Measurements from ENCODE around the gene INPP4A.
A peak's percentile ranks its signal among the peaks of the same experiment; 100 is the strongest.
"Not testable (repeated sequence)": the region's sequence is repeated elsewhere in the genome, so short reads cannot be mapped to it uniquely, and the experiment has no call there.

INPP4A gene

DNA sequence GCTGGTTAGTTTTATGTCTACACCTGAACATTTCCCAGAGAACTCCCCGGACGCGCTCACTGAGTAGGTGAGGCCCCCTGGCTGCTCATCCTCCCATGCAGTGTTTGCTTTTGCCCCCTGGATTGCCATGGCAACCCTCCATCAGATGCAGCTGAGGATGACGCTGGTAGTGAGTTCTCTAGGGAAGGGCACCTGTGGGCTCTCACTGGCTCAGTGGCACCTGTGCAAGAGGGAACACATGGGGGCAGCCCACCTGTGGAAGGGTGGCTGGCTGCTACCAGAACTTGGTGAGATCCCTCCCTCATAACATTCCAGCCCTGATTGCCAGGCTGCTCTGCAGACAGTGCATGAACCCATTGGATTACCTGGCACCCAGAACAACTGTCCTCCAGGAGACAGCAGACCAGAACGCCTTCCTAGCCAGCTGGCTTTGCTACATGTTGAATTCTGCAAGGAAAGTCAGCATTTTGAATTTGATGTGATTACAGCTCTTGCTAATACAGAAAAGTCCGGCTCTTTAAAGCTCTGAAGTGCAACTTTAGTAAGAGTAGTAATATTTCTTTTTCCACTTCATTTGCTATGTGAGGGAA, 142.0 kb downstream of the INPP4A start:
- no peak for DNase-seq (ENCODE audit: low read depth in 2 of 2)

DNA sequence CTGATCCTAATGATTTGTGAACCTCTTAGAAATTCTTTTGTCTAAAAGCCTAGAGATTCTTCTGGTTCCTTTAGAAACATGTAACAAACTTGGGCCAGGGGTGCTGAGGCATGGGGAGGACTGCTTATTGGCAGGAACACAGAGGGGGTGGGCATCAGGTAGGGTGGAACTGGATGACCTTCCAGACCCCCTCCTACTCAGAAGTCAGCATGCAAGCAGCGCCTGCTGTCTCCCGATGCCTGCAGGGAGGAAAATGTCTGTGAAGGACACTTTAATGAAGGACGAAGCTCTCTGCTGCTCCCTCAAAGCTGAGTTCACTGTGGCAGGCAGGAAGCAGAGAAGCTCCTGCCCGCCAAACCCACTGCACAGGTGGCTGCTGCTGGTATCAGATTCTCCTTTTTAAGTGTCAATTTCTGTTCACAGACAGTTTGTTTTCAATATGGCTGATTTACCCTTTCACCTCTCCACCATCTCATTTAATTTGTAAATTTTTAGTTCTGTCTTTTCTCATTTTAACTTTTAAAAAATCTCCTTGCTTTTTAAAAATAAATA, 144.3 kb downstream of the INPP4A start:
- no peak for DNase-seq (ENCODE audit: low read depth in 2 of 2)

GRCh38 chr2:98589489-98589888, 144.8 kb downstream of the INPP4A start:
- no peak for DNase-seq (ENCODE audit: low read depth in 2 of 2)

DNA sequence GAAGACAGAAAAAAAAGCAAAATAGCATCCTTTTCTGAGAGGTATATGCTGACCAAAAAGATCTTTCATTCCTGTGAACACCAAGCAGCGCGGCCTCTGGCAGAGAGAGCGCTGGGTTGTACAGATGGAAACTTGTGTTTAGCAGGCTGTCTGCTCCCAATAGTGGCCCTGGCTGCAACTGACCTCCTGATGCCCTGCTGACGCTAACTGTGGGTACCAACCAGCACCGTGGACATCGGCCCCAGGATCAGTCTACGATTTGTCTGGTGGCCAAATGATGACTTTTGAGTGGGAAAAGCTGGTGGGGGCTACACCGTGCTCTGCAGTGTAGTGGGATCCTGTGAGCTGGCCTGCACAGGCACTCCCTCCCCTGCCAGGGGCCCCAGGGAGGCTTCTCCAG, 147.9 kb downstream of the INPP4A start:
- DNase-seq (ENCODE audit: low read depth in 2 of 2), result no peak

DNA sequence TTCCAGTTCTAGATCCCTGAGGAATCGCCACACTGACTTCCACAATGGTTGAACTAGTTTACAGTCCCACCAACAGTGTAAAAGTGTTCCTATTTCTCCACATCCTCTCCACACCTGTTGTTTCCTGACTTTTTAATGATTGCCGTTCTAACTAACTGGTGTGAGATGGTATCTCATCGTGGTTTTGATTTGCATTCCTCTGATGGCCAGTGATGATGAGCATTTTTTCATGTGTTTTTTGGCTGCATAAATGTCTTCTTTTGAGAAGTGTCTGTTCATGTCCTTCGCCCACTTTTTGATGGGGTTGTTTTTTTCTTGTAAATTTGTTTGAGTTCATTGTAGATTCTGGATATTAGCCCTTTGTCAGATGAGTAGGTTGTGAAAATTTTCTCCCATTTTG, 150.0 kb downstream of the INPP4A start:
- not testable (repeated sequence) for DNase-seq (ENCODE audit: low read depth in 2 of 2)

- no peak for DNase-seq (ENCODE audit: low read depth in 2 of 2)
Measured at GRCh38 chr2:98598781-98599428, 154.2 kb downstream of the INPP4A start.

DNA sequence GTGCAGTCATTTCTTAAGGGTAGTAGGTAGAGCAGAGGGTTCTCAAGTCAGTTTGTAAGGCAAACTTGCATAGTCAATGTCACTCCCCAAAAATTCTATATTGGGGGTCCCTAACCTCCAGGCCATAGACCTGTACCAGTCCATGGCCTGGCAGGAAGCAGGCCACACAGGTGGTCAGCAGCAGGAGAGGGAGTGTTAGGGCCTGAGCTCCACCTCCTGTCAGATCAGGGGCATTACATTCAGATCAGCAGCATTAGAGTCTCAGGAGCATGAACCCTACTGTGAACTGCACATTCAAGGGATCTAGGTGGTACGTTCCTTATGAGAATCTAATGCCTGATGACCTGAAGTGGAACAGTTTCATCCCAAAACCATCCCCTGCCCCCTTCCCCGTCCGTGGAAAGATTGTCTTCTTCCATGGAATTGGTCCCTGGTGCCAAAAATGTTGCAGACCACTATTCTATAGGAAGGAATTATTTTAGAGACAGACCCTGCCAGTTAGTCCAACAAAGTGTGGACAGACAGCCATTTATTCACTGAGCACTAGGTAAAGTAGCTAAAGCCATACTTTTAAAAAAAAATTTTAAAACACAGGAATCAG, 157.0 kb downstream of the INPP4A start:
- no peak for DNase-seq (ENCODE audit: low read depth in 2 of 2)

GRCh38 chr2:98604547-98604946, 159.9 kb downstream of the INPP4A start:
- no peak for DNase-seq (ENCODE audit: low read depth in 2 of 2)

GRCh38 chr2:98605076-98605475, 160.4 kb downstream of the INPP4A start:
- DNase-seq (ENCODE audit: low read depth in 2 of 2), result no peak

- no peak for DNase-seq (ENCODE audit: low read depth in 2 of 2)
Measured at GRCh38 chr2:98606431-98606830, 161.8 kb downstream of the INPP4A start.

- no peak for DNase-seq (ENCODE audit: low read depth in 2 of 2)
Measured at GRCh38 chr2:98607104-98607503, 162.4 kb downstream of the INPP4A start.

- no peak for DNase-seq (ENCODE audit: low read depth in 2 of 2)
Measured at GRCh38 chr2:98607741-98608115, 163.1 kb downstream of the INPP4A start.

DNA sequence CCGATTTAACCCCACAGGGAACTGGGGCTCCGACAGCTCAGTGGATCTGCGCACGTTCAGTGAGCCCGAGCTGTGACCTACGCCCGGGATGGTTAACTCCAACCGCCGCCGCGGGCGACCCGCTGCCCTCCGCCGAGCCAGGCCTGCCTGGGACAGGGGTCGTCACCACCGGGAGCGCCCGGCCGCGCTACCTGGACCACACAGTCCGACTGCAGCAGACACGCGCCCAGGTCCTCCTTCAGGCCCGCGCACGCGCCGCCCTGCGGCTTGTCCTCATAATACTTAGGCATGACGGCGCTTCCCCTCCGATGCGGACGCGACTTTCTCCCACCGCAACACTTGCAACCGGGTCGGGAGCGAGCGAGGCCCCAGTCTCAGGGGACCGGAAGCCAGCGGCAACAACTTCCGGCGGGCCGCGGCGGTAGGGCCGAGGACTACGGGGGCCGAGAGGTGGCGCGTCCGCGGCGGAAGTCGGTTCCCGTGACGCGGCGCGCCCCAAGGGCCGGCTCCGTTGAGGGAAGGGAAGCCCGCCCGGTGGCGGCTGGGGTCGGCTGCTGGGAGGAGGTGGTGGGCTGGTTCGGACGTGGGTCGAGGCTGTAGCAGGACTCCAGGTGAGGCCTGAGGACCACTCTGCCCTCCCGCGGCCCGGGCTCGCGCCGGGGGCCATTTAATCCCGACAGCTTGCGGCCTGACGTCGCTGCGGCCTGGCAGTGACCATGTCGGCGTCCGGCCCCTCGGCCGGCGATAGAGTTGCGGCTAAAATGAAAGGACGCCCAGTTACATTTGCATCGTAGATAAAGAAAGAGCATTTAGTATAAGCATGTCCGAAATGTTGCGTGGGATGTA, 163.7 kb downstream of the INPP4A start, which contains the start of the genes COA5 and UNC50:
Gene COA5, minus strand, starts transcription at position 397 of the 846 bp plus-strand sequence. Its CDS starts 107 bp downstream, at position 290.
Gene UNC50, plus strand, starts transcription at position 474 of the 846 bp plus-strand sequence. CDS start 1,171 bp downstream, outside the sequence.
- DNase-seq (ENCODE audit: low read depth in 2 of 2), result peak; percentile 68 to 85

DNA sequence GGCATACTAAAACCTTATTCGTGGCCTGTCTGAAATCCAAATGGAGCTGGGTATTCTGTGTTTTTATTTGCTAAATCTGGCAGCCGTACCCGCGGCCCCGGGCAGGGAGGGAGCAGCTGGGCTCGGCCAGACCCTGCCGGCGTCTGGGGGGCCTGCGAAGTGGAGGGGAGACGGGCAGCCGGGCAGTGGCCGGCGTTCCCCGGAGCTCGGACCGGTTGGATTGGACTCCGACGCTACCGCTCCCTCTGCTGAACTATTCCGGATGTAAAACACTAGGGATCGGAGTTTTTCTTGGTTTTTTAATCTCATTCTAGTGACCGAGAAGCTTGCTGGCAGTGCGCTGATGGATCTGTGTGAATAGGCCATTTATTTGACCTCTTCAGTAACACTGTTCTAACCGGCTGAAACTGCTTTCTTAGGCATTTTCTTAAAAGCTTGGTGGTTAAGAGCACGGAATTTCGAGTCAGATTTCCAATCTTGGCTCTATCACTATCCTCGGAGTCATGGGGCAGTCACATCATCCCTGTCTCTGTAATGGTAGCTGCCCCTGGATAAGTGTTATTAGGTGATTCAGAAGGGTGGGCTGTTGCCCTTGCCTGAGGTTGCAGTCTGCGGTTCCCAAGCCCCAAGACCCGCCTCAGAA, 164.4 kb downstream of the INPP4A start:
- DNase-seq (ENCODE audit: low read depth in 2 of 2), result no peak

- DNase-seq (ENCODE audit: low read depth in 2 of 2), result no peak
Measured at GRCh38 chr2:98614024-98614739, 169.5 kb downstream of the INPP4A start.

DNA sequence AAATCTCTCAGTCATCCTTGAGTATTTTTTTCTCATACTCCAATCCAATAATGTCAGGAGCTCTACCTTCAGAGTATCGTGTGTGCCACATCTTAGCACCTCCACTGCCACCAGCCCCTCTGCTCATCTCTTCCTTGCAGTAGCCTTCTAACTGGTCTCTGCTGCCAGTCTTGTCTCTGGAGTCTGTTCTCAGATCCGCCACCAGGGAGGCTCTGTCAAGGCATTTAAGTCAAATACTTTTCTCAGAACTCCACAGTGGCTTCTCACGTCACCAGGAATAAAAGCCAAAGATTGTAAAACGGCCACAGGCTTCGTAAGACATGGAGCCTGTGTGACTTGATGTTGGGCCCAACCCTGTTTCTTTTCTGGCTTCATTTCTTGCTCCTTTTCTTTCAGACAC, 170.8 kb downstream of the INPP4A start:
- DNase-seq (ENCODE audit: low read depth in 2 of 2), result no peak

DNA sequence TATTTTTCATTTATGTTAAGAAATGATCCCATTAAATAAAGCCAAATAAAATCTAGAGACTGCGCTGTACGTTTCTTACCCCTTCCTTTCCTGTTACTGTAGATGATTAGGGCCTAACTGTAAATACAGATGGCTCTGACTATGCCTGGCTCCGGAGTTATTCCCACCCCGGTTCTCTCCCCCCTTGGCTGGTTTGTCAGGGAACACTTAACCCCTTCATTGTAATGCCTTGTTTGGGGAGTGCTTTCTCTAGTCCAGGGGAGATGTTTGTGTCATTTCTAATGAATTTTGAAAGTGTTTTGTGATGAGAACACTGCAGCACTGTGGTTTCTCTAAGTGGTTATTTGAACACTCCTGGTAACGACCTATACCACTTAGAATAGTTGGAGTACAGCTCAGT, 172.5 kb downstream of the INPP4A start:
- no peak for DNase-seq (ENCODE audit: low read depth in 2 of 2)

DNA sequence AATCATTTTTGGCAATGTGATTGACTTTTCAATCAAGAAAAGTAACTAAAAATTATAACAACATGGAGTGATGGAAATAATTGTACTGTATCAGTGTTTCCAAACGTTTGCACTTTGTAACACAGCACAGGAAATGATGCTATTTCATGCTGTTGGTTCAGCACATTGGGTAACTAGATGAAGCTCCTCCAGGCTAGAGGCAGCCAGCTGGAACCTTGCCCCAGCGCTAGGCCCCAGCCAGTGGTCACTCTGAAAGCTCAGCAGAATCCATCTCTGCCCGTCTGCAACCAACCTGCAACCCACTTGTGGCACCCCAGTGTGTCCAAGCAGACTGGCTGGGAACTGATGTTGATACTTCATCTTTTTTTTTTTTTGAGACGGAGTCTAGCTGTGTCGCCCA, 179.0 kb downstream of the INPP4A start:
- no peak for DNase-seq (ENCODE audit: low read depth in 2 of 2)

DNA sequence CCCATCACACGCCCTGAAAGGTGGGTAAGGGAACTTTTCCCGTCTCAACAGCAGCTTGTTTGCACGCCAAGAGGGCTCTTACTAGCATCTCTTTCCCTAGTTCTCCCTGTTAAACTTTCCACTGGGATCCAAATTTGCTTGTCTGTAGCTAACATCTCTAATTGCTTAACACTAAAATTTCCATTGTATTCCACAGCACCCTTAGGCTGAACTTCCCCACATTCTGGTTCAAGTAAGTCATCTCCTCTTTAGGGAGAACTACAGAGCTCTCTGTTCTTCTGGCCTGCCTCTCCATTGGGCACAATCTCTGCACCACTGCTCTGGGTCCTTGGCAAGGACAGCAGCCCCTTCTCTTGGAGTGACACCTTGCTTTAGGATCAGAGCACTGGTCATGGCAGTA, 187.7 kb downstream of the INPP4A start:
- DNase-seq (ENCODE audit: low read depth in 2 of 2), result no peak

- DNase-seq (ENCODE audit: low read depth in 2 of 2), result peak in 1 of 2 donors; percentile 22
Measured at GRCh38 chr2:98634406-98635092, 189.9 kb downstream of the INPP4A start.
